Adrenal gland (tissue), 12 donors: ENCODE results near the gene DCP2. TPM values are rescaled to one million over a fixed set of nuclear protein-coding genes. Genes with fewer than 3 reads are reported as not detected.

ENCODE experiments used
- DNase-seq, 7 donors: peaks; one replicate each; pipeline ENCODE4 v3.0.0-alpha.2; 2019 to 2020
- H3K27ac ChIP-seq, 5 donors: fragments of 200-600 bp; sonication (generic) in 4 of 5; 1 replicate in 3 of 5; 2 replicates in 2 of 5; pipeline versions ENCODE4 v1.5.1 to v1.8.0; 2016 to 2020; ENCODE audit warnings: mild to moderate bottlenecking in 1 of 5
- H3K27me3 ChIP-seq: fragments of 200-600 bp; 2 replicates; pipeline ENCODE4 v1.8.0; 2021
- H3K36me3 ChIP-seq, 2 donors: fragments of 200-600 bp; replicated peaks in 1 of 2; 1 replicate in 1 of 2; 2 replicates in 1 of 2; pipeline versions ENCODE4 v1.5.1 to v1.8.0; 2018 to 2022
- H3K4me1 ChIP-seq, 2 donors: fragments of 200-600 bp; replicated peaks in 1 of 2; 1 replicate in 1 of 2; 2 replicates in 1 of 2; pipeline versions ENCODE4 v1.5.1 to v1.8.0; 2018 to 2021
- H3K4me3 ChIP-seq, 4 donors: fragments of 200-600 bp; sonication (generic) in 3 of 4; one replicate each; pipeline ENCODE4 v1.5.1; 2016 to 2018
- H3K9me3 ChIP-seq, 3 donors: fragments of 200-600 bp; sonication (generic) in 1 of 3; replicated peaks in 1 of 3; 1 replicate in 2 of 3; 2 replicates in 1 of 3; pipeline versions ENCODE4 v1.5.1 to v1.8.0; 2016 to 2021
- CTCF ChIP-seq, 6 experiments: fragments of 450-650 bp in 4 of 6; fragments of 200-600 bp in 2 of 6; sonication (generic) in 1 of 6; IDR thresholded peaks; 1 replicate in 5 of 6; 2 replicates in 1 of 6; pipeline versions ENCODE4 v1.5.1 to v1.8.0; 2016 to 2021; ENCODE audit warnings: antibody characterized with exemption in 6 of 6, mild to moderate bottlenecking in 2 of 6, moderate library complexity in 1 of 6
- POLR2A ChIP-seq, 2 donors: fragments of 450-650 bp; IDR thresholded peaks; one replicate each; pipeline ENCODE4 v1.6.1; 2017; ENCODE audit warnings: antibody characterized with exemption in 2 of 2, mild to moderate bottlenecking in 2 of 2, moderate library complexity in 1 of 2
- WGBS, 4 donors: extraction: QIAGEN DNeasy Blood & Tissue Kit in 2 of 4; methylation state at CpG; one replicate each; pipeline versions ENCODE4 v1.1.5 to v1.1.7; 2013 to 2017; 5-methylcytosine and 5-hydroxymethylcytosine counted together
- intact Hi-C, 2 donors: fragments of 100-400 bp; cut with DNase I; formaldehyde crosslinking; loops; one replicate each; pipeline versions ENCODE4 v1.14.1 to v1.15.0; 2022 to 2023
- polyA plus RNA-seq, 3 donors: library from polyadenylated mRNA; stranded (reverse); fragments of 200-250 nt in 2 of 3; fragments of 350-450 nt in 1 of 3; fragmentation: Illumina TruSeq in 1 of 3; extraction: RNeasy Lipid Tissue Mini Kit (QIAGEN cat#74804) in 1 of 3; gene quantifications; one replicate each; pipeline ENCODE4 v1.2.3, GENCODE V29; 2013 to 2014
- total RNA-seq, 9 donors: library from RNA; depleted of rRNA in 4 of 9; stranded (reverse); fragments of >200 nt in 4 of 9; fragments of 120-200 nt in 1 of 9; fragmentation: NEBNext Ultra II Directional in 1 of 9; extraction: Animal tissue kit (Norgen Biotek cat#: 25700) in 1 of 9; gene quantifications; one replicate each; pipeline versions ENCODE4 v1.1.0 to v1.2.4, GENCODE V29; 2013 to 2023
- donor health status: healthy with polysubstance abuse.
- donor health status: Bipolar disorder and iron deficiency.
- donor health status: DM: yes; HTN: yes; CAD: no.
- donor health status: DM: no; HTN: no; CAD: no.
- donor health status: DM: no; HTN: no; CAD: no.
- donor health status: DM: yes; HTN: yes; CAD: no.

DCP2 gene
- total and polyA plus RNA-seq, 12 donors = 7.0 to 66.4 (median 39.6) TPM

GRCh38 chr5:113056988-113057387 lies 80.4 kb downstream of the DCP2 start:
- 77 to 82% (median 77%) methylated on average over 5 of the region's 5 CpGs for WGBS, 4 donors
- H3K4me1 ChIP-seq = peaks cover 0 to 9% of the 10 kb centered on the region in 2 donors
- no peaks in the 10 kb centered on the region for H3K9me3 ChIP-seq
- intact Hi-C loops = no loop called here
- TF ChIP-seq POLR2A (IDR thresholded peaks at IDR 0.05) = no peak
- no peak for TF ChIP-seq CTCF (IDR thresholded peaks at IDR 0.05)
- DNase-seq = peak in 1 of 7 donors; percentile 45
- H3K36me3 ChIP-seq = no peaks in the 10 kb centered on the region
- no peak overlapping the region for H3K4me3 ChIP-seq
- no peaks in the 10 kb centered on the region for H3K27me3 ChIP-seq
- H3K27ac ChIP-seq = no peak overlapping the region

- Histone ChIP-seq H3K27me3 (no peaks in the 10 kb centered on the region), H3K36me3 (no peaks in the 10 kb centered on the region), H3K4me3 (no peak overlapping the region), H3K4me1 (peaks cover 0 to 9% of the 10 kb centered on the region in 2 donors), H3K9me3 (no peaks in the 10 kb centered on the region), H3K27ac (no peak overlapping the region)
- TF ChIP-seq CTCF (IDR thresholded peaks at IDR 0.05) (no peak), POLR2A (IDR thresholded peaks at IDR 0.05) (no peak)
- DNase-seq = peak in 1 of 7 donors; percentile 63
- 88 to 95% (median 92%) methylated on average over 12 to 14 of the region's 14 CpGs for WGBS, 4 donors
- intact Hi-C loops = no loop called here
These were observed 81.0 kb downstream of the DCP2 start for GRCh38 chr5:113057557-113057984.

- H3K36me3 ChIP-seq = no peaks in the 10 kb centered on the region
- peak in 1 of 7 donors; percentile 48 for DNase-seq
- no peaks in the 10 kb centered on the region for H3K27me3 ChIP-seq
- no peak overlapping the region for H3K4me3 ChIP-seq
- TF ChIP-seq CTCF (IDR thresholded peaks at IDR 0.05) = no peak
- TF ChIP-seq POLR2A (IDR thresholded peaks at IDR 0.05) = no peak
- H3K27ac ChIP-seq = no peak overlapping the region
- H3K9me3 ChIP-seq = no peaks in the 10 kb centered on the region
- H3K4me1 ChIP-seq = peaks cover 0 to 9% of the 10 kb centered on the region in 2 donors
- intact Hi-C loops = no loop called here
- 84 to 100% (median 93%) methylated on average over 2 to 5 of the region's 5 CpGs for WGBS, 4 donors
These were observed 81.7 kb downstream of the DCP2 start for GRCh38 chr5:113058269-113058668.

GRCh38 chr5:113058706-113059226 lies 82.2 kb downstream of the DCP2 start:
- intact Hi-C loops = no loop called here
- peak in 1 of 7 donors; percentile 45 for DNase-seq
- Histone ChIP-seq H3K36me3 (no peaks in the 10 kb centered on the region), H3K27me3 (no peaks in the 10 kb centered on the region), H3K4me3 (no peak overlapping the region), H3K27ac (peak overlapping the region in 1 of 5 donors; percentile 49), H3K4me1 (peaks cover 0 to 9% of the 10 kb centered on the region in 2 donors), H3K9me3 (no peaks in the 10 kb centered on the region)
- TF ChIP-seq POLR2A (IDR thresholded peaks at IDR 0.05) = no peak
- no peak for TF ChIP-seq CTCF (IDR thresholded peaks at IDR 0.05)
- 63 to 83% (median 71%) methylated on average over 5 to 6 of the region's 6 CpGs for WGBS, 4 donors
